Fibroblast of lung (primary cell): ENCODE measurements around the gene ATXN7L1.

ENCODE experiments used
- CTCF ChIP-seq, 2 donors: IDR thresholded peaks in 1 of 2; conservative IDR thresholded peaks in 1 of 2; 1 replicate in 1 of 2; 2 replicates in 1 of 2; pipeline ENCODE4 v1.5.1; 2011 to 2012; ENCODE audit warnings: low read length in 2 of 2, control low read depth in 1 of 2, inconsistent platforms in 1 of 2, low read depth in 1 of 2, mild to moderate bottlenecking in 1 of 2
- EZH2 ChIP-seq: IDR thresholded peaks from 2 replicates; pipeline ENCODE4 v1.5.1; 2012; ENCODE audit warnings: low read length, control low read depth, mild to moderate bottlenecking; ENCODE audit errors: missing control alignments

DNA sequence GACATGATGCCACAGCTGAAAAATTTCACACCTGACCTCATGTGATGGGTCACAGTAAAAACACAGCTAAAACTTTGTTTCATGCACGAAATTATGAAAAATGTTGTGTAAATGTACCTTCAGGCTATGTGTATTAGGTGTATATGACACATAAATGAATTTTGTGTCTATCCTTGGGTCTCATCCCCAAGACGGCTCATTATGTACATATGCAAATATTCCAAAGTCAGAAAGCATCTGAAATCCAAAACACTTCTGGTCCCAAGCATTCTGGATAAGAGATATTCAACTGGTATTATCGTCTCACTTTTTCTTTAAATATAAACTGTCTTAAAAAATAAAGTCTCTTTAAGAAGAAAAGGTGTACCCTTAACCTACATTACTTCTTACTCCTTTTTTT is 145.4 kb downstream of the ATXN7L1 start:
- TF ChIP-seq CTCF (conservative IDR thresholded peaks at IDR 0.05 in 1 of 2, IDR thresholded peaks at IDR 0.05 in 1 of 2; ENCODE audit: low read depth in 1 of 2, low read length in 2 of 2) (no peak), EZH2 (no peak)
